ENCODE results near the gene ZNF831.

- TF ChIP-seq POLR2A (IDR thresholded peaks at IDR 0.05) = no peak
- TF ChIP-seq CTCF (IDR thresholded peaks at IDR 0.05) = no peak
Measured at GRCh38 chr20:59253325-59253724, 89.7 kb downstream of the ZNF831 start.

Measured in thyroid gland (tissue), 4 donors.